WTC11 (cell line): ENCODE results near the gene STK24. TPM values are rescaled to one million over a fixed set of nuclear protein-coding genes. Genes with fewer than 3 reads are reported as not detected.

Experiments
- ATAC-seq: fragments of 200-7000 bp; cut with Tn5 transposase; 2 replicates; pipeline ENCODE4 v1.10.0; 2021; ENCODE audit warnings: mild to moderate bottlenecking, moderate library complexity
- CTCF ChIA-PET: fragments of 300-600 bp; sonication (Branson Sonifier 250); formaldehyde crosslinking; loops from one replicate; lab custom pipeline; 2021; ENCODE audit warnings: antibody characterized with exemption; lab: Charles Lee
- POLR2A ChIA-PET: fragments of 350-600 bp; sonication (Branson Sonifier 250); formaldehyde crosslinking; loops from one replicate; lab custom pipeline; 2021; ENCODE audit warnings: antibody characterized with exemption; lab: Charles Lee
- DNase-seq: peaks from one replicate; pipeline ENCODE4 v3.0.0; 2021; ENCODE audit warnings: low spot score
- H3K27ac Mint-ChIP-seq: 2 replicates; pipeline ENCODE4 v1.8.0; 2021; ENCODE audit warnings: mixed read lengths
- H3K27me3 Mint-ChIP-seq: 2 replicates; pipeline ENCODE4 v1.8.0; 2021; ENCODE audit warnings: low read depth, mild to moderate bottlenecking, moderate library complexity, mixed read lengths
- H3K36me3 Mint-ChIP-seq: 2 replicates; pipeline ENCODE4 v1.8.0; 2021; ENCODE audit warnings: mixed read lengths
- H3K4me1 Mint-ChIP-seq: 2 replicates; pipeline ENCODE4 v1.8.0; 2022; ENCODE audit warnings: mixed read lengths
- H3K4me3 Mint-ChIP-seq: 2 replicates; pipeline ENCODE4 v1.8.0; 2021; ENCODE audit warnings: mild to moderate bottlenecking, moderate library complexity, mixed read lengths
- H3K9me3 Mint-ChIP-seq: 2 replicates; pipeline ENCODE4 v1.8.0; 2021; ENCODE audit warnings: mixed read lengths
- ATF1 ChIP-seq: sonication (generic); formaldehyde crosslinking; IDR thresholded peaks from 2 replicates; pipeline ENCODE4 v1.8.1; 2023; ENCODE audit warnings: mild to moderate bottlenecking, moderate library complexity, missing genetic modification reagents
- CREB1 ChIP-seq: sonication (generic); formaldehyde crosslinking; IDR thresholded peaks from 2 replicates; pipeline ENCODE4 v1.8.0; 2023; ENCODE audit warnings: mild to moderate bottlenecking, missing genetic modification reagents
- ELF4 ChIP-seq: sonication (generic); formaldehyde crosslinking; IDR thresholded peaks from 2 replicates; pipeline ENCODE4 v1.8.1; 2022; ENCODE audit warnings: low read depth, mild to moderate bottlenecking, moderate library complexity, missing genetic modification reagents
- FOXJ3 ChIP-seq: sonication (generic); formaldehyde crosslinking; IDR thresholded peaks from 2 replicates; pipeline ENCODE4 v1.9.0; 2021; ENCODE audit warnings: missing genetic modification reagents, mild to moderate bottlenecking, borderline replicate concordance
- FOXK1 ChIP-seq: sonication (generic); formaldehyde crosslinking; IDR thresholded peaks from 2 replicates; pipeline ENCODE4 v1.8.0; 2022; ENCODE audit warnings: mild to moderate bottlenecking, moderate library complexity, missing genetic modification reagents
- FOXP1 ChIP-seq: sonication (generic); formaldehyde crosslinking; IDR thresholded peaks from 2 replicates; pipeline ENCODE4 v1.8.0; 2022; ENCODE audit warnings: missing genetic modification reagents, mild to moderate bottlenecking, moderate library complexity, borderline replicate concordance
- HMGA2 ChIP-seq: fragments of 250-450 bp; sonication (Bioruptor Pico); IDR thresholded peaks from 2 replicates; pipeline ENCODE4 v1.4.0; 2021; ENCODE audit warnings: mild to moderate bottlenecking, moderate library complexity
- MXD4 ChIP-seq: fragments of 250-450 bp; sonication (Bioruptor Pico); IDR thresholded peaks from 2 replicates; pipeline ENCODE4 v1.8.0; 2021; ENCODE audit warnings: mild to moderate bottlenecking, moderate library complexity, borderline replicate concordance
- PRRX2 ChIP-seq: fragments of 250-450 bp; sonication (Bioruptor Pico); IDR thresholded peaks from 2 replicates; pipeline ENCODE4 v1.8.0; 2021; ENCODE audit warnings: mild to moderate bottlenecking
- TCF7 ChIP-seq: sonication (generic); formaldehyde crosslinking; IDR thresholded peaks from 2 replicates; pipeline ENCODE4 v1.8.0; 2022; ENCODE audit warnings: mild to moderate bottlenecking, low read depth, missing genetic modification reagents, moderate library complexity
- TEAD1 ChIP-seq: sonication (generic); formaldehyde crosslinking; IDR thresholded peaks from 2 replicates; pipeline ENCODE4 v1.8.0; 2022; ENCODE audit warnings: mild to moderate bottlenecking, missing genetic modification reagents
- TEAD4 ChIP-seq: sonication (generic); formaldehyde crosslinking; IDR thresholded peaks from 2 replicates; pipeline ENCODE4 v1.8.0; 2022; ENCODE audit warnings: mild to moderate bottlenecking, missing genetic modification reagents
- TP53 ChIP-seq: sonication (generic); formaldehyde crosslinking; IDR thresholded peaks from 2 replicates; pipeline ENCODE4 v1.8.1; 2023; ENCODE audit warnings: mild to moderate bottlenecking, missing genetic modification reagents
- ZBTB21 ChIP-seq: sonication (generic); formaldehyde crosslinking; IDR thresholded peaks from 2 replicates; pipeline ENCODE4 v1.8.1; 2023; ENCODE audit warnings: mild to moderate bottlenecking, missing genetic modification reagents, borderline replicate concordance
- total RNA-seq: library from RNA; stranded (reverse); gene quantifications from 3 replicates; pipeline ENCODE4 v1.2.3, GENCODE V29; 2021
- TF ChIP-seq, protein P1 (sequence below): fragments of 250-450 bp; sonication (Bioruptor Pico); IDR thresholded peaks from 2 replicates; pipeline ENCODE4 v1.8.0; 2021; ENCODE audit warnings: mild to moderate bottlenecking
- TF ChIP-seq, protein P2 (sequence below): sonication (generic); formaldehyde crosslinking; IDR thresholded peaks from 2 replicates; pipeline ENCODE4 v1.8.1; 2023; ENCODE audit warnings: mild to moderate bottlenecking, missing genetic modification reagents
- TF ChIP-seq, protein P3 (sequence below): fragments of 250-450 bp; sonication (Bioruptor Pico); conservative IDR thresholded peaks from 2 replicates; pipeline ENCODE4 v1.9.0; 2021; ENCODE audit warnings: mild to moderate bottlenecking
- TF ChIP-seq, protein P4 (sequence below): sonication (generic); formaldehyde crosslinking; IDR thresholded peaks from 2 replicates; pipeline ENCODE4 v1.8.0; 2022; ENCODE audit warnings: mild to moderate bottlenecking, missing genetic modification reagents
- TF ChIP-seq, protein P5 (sequence below): fragments of 250-450 bp; sonication (Bioruptor Pico); IDR thresholded peaks from 2 replicates; pipeline ENCODE4 v1.9.0; 2021; ENCODE audit warnings: mild to moderate bottlenecking
- TF ChIP-seq, protein P6 (sequence below): fragments of 250-450 bp; sonication (Bioruptor Pico); IDR thresholded peaks from 2 replicates; pipeline ENCODE4 v1.9.0; 2021; ENCODE audit warnings: mild to moderate bottlenecking, borderline replicate concordance
- TF ChIP-seq, protein P7 (sequence below): sonication (generic); formaldehyde crosslinking; IDR thresholded peaks from 2 replicates; pipeline ENCODE4 v1.8.1; 2022; ENCODE audit warnings: mild to moderate bottlenecking, moderate library complexity, missing genetic modification reagents

STK24 gene
- total RNA-seq, 1 experiment from 2014 or later = 138 TPM

DNA sequence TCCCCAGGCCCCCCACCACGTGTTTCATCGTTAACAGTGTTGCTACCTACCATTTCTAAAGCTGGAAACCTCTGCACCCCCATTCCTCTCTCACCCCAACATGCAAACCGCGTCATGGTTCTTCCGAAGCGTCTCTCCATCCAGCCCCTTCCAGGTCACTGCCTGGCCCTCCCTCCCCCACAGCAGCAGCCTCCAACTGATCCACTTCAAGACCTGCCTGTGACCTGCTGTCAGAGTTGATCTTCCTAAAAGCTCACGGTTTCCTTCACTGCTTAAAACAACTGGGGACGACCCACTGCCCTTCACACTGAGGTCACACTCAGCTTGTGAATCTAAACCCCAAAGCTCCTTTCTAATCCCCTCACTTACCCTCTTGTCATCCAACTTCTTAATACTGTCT lies 47.7 kb downstream of the STK24 start (continued):
- TF ChIP-seq, protein P1, sequence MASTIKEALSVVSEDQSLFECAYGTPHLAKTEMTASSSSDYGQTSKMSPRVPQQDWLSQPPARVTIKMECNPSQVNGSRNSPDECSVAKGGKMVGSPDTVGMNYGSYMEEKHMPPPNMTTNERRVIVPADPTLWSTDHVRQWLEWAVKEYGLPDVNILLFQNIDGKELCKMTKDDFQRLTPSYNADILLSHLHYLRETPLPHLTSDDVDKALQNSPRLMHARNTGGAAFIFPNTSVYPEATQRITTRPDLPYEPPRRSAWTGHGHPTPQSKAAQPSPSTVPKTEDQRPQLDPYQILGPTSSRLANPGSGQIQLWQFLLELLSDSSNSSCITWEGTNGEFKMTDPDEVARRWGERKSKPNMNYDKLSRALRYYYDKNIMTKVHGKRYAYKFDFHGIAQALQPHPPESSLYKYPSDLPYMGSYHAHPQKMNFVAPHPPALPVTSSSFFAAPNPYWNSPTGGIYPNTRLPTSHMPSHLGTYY = no peak
- TF ChIP-seq, protein P2, sequence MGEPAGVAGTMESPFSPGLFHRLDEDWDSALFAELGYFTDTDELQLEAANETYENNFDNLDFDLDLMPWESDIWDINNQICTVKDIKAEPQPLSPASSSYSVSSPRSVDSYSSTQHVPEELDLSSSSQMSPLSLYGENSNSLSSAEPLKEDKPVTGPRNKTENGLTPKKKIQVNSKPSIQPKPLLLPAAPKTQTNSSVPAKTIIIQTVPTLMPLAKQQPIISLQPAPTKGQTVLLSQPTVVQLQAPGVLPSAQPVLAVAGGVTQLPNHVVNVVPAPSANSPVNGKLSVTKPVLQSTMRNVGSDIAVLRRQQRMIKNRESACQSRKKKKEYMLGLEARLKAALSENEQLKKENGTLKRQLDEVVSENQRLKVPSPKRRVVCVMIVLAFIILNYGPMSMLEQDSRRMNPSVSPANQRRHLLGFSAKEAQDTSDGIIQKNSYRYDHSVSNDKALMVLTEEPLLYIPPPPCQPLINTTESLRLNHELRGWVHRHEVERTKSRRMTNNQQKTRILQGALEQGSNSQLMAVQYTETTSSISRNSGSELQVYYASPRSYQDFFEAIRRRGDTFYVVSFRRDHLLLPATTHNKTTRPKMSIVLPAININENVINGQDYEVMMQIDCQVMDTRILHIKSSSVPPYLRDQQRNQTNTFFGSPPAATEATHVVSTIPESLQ (CRISPR knock-in tag) = no peak
- no peak for TF ChIP-seq TEAD4
- no peak for TF ChIP-seq FOXP1 (CRISPR knock-in tag)
- TF ChIP-seq ZBTB21 (CRISPR knock-in tag) = no peak
- TF ChIP-seq, protein P3, sequence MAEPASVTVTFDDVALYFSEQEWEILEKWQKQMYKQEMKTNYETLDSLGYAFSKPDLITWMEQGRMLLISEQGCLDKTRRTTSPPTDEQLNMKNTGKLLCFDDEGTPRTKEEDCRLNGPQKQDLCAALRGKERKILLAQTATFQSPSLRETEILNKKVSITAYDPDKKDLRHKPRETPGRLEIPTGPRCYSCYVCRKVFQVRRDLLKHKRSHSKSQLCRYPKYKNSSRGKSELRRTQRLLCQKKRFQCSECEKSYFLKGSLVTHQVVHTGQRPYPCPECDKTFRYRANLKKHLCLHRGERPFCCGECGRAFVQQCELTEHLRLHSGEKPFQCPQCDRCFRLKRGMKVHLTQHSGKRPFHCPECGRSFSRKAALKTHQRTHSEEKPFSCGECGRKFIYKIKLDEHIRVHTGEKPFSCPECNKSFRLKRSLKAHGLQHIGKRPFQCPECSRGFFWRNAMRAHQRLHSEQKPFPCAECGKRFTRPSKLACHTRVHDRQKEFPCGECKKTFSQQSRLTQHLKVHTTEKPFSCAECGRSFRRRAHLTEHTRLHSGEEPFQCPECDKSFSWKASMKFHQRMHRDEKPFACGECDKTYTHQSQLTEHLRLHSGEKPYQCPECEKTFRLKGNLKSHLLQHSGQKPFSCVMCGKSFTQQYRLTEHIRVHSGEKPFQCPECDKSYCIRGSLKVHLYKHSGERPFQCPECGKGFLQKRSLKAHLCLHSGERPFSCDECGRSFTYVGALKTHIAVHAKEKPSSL (CRISPR knock-in tag) = no peak
- TF ChIP-seq FOXK1 (CRISPR knock-in tag) = no peak

DNA sequence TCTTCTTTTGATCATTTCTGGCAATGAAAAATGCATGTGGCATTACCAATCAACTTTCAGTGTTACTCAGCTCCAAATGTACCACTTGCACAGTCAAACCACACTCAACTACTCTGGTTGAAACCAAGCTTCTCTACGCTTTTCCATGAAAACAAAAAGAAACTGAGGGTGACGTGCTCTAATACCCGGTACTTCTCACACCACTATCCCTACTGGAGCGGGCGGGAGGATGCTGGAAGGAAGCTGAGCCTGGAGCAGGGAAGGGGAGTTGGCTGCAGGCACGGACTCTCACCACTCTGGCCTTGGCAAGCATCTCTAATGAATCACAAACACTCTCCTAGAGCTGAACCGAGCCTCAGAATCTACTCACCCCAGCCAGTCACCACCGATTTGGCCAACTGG lies 48.2 kb downstream of the STK24 start:
- no peak overlapping the region for H3K4me3 Mint-ChIP-seq
- ChIA-PET CTCF (interaction anchor here (1.0 to 1.7 kb wide), 3 partner anchors 36 to 83 kb away, joined by 3 to 4 read pairs (median 4); no protein-coding TSS in a partner anchor), POLR2A (interaction anchor here (0.8 to 1.0 kb wide), 2 partner anchors 20 to 144 kb away, joined by 3 read pairs; no protein-coding TSS in a partner anchor)
- peaks cover 77% of the 10 kb centered on the region for H3K4me1 Mint-ChIP-seq
- ATAC-seq (no peak), DNase-seq (no peak)
- H3K27me3 Mint-ChIP-seq = no peaks in the 10 kb centered on the region
- no peaks in the 10 kb centered on the region for H3K36me3 Mint-ChIP-seq
- no peak overlapping the region for H3K27ac Mint-ChIP-seq
- no peaks in the 10 kb centered on the region for H3K9me3 Mint-ChIP-seq
- TF ChIP-seq, protein P4, sequence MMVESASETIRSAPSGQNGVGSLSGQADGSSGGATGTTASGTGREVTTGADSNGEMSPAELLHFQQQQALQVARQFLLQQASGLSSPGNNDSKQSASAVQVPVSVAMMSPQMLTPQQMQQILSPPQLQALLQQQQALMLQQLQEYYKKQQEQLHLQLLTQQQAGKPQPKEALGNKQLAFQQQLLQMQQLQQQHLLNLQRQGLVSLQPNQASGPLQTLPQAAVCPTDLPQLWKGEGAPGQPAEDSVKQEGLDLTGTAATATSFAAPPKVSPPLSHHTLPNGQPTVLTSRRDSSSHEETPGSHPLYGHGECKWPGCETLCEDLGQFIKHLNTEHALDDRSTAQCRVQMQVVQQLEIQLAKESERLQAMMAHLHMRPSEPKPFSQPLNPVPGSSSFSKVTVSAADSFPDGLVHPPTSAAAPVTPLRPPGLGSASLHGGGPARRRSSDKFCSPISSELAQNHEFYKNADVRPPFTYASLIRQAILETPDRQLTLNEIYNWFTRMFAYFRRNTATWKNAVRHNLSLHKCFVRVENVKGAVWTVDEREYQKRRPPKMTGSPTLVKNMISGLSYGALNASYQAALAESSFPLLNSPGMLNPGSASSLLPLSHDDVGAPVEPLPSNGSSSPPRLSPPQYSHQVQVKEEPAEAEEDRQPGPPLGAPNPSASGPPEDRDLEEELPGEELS = no peak
- TF ChIP-seq ATF1 (CRISPR knock-in tag) = no peak
- no peak for TF ChIP-seq TEAD1 (CRISPR knock-in tag)
- no peak for TF ChIP-seq TCF7
- no peak for TF ChIP-seq ELF4
- no peak for TF ChIP-seq HMGA2
- TF ChIP-seq, protein P5, sequence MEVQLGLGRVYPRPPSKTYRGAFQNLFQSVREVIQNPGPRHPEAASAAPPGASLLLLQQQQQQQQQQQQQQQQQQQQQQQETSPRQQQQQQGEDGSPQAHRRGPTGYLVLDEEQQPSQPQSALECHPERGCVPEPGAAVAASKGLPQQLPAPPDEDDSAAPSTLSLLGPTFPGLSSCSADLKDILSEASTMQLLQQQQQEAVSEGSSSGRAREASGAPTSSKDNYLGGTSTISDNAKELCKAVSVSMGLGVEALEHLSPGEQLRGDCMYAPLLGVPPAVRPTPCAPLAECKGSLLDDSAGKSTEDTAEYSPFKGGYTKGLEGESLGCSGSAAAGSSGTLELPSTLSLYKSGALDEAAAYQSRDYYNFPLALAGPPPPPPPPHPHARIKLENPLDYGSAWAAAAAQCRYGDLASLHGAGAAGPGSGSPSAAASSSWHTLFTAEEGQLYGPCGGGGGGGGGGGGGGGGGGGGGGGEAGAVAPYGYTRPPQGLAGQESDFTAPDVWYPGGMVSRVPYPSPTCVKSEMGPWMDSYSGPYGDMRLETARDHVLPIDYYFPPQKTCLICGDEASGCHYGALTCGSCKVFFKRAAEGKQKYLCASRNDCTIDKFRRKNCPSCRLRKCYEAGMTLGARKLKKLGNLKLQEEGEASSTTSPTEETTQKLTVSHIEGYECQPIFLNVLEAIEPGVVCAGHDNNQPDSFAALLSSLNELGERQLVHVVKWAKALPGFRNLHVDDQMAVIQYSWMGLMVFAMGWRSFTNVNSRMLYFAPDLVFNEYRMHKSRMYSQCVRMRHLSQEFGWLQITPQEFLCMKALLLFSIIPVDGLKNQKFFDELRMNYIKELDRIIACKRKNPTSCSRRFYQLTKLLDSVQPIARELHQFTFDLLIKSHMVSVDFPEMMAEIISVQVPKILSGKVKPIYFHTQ (CRISPR knock-in tag) = no peak
- no peak for TF ChIP-seq TP53 (CRISPR knock-in tag)
- TF ChIP-seq, protein P6, sequence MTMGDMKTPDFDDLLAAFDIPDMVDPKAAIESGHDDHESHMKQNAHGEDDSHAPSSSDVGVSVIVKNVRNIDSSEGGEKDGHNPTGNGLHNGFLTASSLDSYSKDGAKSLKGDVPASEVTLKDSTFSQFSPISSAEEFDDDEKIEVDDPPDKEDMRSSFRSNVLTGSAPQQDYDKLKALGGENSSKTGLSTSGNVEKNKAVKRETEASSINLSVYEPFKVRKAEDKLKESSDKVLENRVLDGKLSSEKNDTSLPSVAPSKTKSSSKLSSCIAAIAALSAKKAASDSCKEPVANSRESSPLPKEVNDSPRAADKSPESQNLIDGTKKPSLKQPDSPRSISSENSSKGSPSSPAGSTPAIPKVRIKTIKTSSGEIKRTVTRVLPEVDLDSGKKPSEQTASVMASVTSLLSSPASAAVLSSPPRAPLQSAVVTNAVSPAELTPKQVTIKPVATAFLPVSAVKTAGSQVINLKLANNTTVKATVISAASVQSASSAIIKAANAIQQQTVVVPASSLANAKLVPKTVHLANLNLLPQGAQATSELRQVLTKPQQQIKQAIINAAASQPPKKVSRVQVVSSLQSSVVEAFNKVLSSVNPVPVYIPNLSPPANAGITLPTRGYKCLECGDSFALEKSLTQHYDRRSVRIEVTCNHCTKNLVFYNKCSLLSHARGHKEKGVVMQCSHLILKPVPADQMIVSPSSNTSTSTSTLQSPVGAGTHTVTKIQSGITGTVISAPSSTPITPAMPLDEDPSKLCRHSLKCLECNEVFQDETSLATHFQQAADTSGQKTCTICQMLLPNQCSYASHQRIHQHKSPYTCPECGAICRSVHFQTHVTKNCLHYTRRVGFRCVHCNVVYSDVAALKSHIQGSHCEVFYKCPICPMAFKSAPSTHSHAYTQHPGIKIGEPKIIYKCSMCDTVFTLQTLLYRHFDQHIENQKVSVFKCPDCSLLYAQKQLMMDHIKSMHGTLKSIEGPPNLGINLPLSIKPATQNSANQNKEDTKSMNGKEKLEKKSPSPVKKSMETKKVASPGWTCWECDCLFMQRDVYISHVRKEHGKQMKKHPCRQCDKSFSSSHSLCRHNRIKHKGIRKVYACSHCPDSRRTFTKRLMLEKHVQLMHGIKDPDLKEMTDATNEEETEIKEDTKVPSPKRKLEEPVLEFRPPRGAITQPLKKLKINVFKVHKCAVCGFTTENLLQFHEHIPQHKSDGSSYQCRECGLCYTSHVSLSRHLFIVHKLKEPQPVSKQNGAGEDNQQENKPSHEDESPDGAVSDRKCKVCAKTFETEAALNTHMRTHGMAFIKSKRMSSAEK (CRISPR knock-in tag) = no peak
- TF ChIP-seq PRRX2 (CRISPR knock-in tag) = no peak
- TF ChIP-seq MXD4 (CRISPR knock-in tag) = no peak
- TF ChIP-seq, protein P7, sequence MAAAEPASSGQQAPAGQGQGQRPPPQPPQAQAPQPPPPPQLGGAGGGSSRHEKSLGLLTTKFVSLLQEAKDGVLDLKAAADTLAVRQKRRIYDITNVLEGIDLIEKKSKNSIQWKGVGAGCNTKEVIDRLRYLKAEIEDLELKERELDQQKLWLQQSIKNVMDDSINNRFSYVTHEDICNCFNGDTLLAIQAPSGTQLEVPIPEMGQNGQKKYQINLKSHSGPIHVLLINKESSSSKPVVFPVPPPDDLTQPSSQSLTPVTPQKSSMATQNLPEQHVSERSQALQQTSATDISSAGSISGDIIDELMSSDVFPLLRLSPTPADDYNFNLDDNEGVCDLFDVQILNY (CRISPR knock-in tag) = no peak
- TF ChIP-seq FOXJ3 (CRISPR knock-in tag) = no peak
- no peak for TF ChIP-seq CREB1 (CRISPR knock-in tag)
